Cardiac muscle cell (in vitro differentiated cells and primary cell): ENCODE results near the gene TMEM37. TPM values are rescaled to one million over a fixed set of nuclear protein-coding genes. Genes with fewer than 3 reads are reported as not detected.
A peak's percentile ranks its signal among the peaks of the same experiment; 100 is the strongest.

ENCODE experiments used
- DNase-seq, 2 donors: peaks; one replicate each; pipeline versions ENCODE4 v3.0.0 to v3.0.0-alpha.2; 2010 to 2017; ENCODE audit warnings: low read depth in 1 of 2, low spot score in 1 of 2
- H3K27ac ChIP-seq: fragments of 200-600 bp; sonication (generic); 2 replicates; pipeline ENCODE4 v1.5.1; 2016
- H3K27me3 ChIP-seq: fragments of 200-600 bp; sonication (generic); 2 replicates; pipeline ENCODE4 v1.6.0; 2016; ENCODE audit warnings: control low read depth
- H3K36me3 ChIP-seq: fragments of 200-600 bp; sonication (generic); 2 replicates; pipeline ENCODE4 v1.5.1; 2016; ENCODE audit warnings: control low read depth
- H3K4me1 ChIP-seq: fragments of 200-600 bp; sonication (generic); 2 replicates; pipeline ENCODE4 v1.8.1; 2017; ENCODE audit warnings: low read depth, mild to moderate bottlenecking, mixed run types
- H3K4me3 ChIP-seq: fragments of 200-600 bp; sonication (generic); 2 replicates; pipeline ENCODE4 v1.5.1; 2016; ENCODE audit warnings: mild to moderate bottlenecking
- H3K9me3 ChIP-seq: fragments of 200-600 bp; sonication (generic); 2 replicates; pipeline ENCODE4 v1.5.1; 2017; ENCODE audit warnings: low read depth, mild to moderate bottlenecking, control low read depth
- CTCF ChIP-seq: IDR thresholded peaks from 2 replicates; pipeline ENCODE4 v1.5.1; 2012; ENCODE audit warnings: low read depth, mild to moderate bottlenecking, low read length
- polyA plus RNA-seq: library from polyadenylated mRNA; unstranded; fragments of >200 nt; fragmentation: Nextera tagmentation; extraction: Ambion mirVana; gene quantifications from 2 replicates; pipeline ENCODE4 v1.2.1, GENCODE V29; 2016
- total RNA-seq: library from RNA; depleted of rRNA; stranded (reverse); fragments of >200 nt; gene quantifications from 2 replicates; pipeline ENCODE4 v1.2.3, GENCODE V29; 2016

Gene TMEM37
- total and polyA plus RNA-seq, 2 experiments from 2014 or later, result 2.1 to 4.3 TPM

- no peak for DNase-seq
- Histone ChIP-seq H3K36me3 (no peaks in the 10 kb centered on the region), H3K4me1 (peaks cover 16% of the 10 kb centered on the region), H3K9me3 (no peaks in the 10 kb centered on the region), H3K4me3 (no peak overlapping the region), H3K27me3 (no peaks in the 10 kb centered on the region), H3K27ac (no peak overlapping the region)
- TF ChIP-seq CTCF, result no peak
These were observed 7.2 kb upstream of the TMEM37 start for GRCh38 chr2:119424284-119425118.

- Histone ChIP-seq H3K4me3 (no peak overlapping the region), H3K36me3 (no peaks in the 10 kb centered on the region), H3K27me3 (no peaks in the 10 kb centered on the region), H3K4me1 (peaks cover 22% of the 10 kb centered on the region), H3K9me3 (no peaks in the 10 kb centered on the region), H3K27ac (no peak overlapping the region)
- DNase-seq, result no peak
- TF ChIP-seq CTCF, result no peak
These were observed 6.6 kb upstream of the TMEM37 start for GRCh38 chr2:119425119-119425405.

GRCh38 chr2:119425620-119426395 is 5.8 kb upstream of the TMEM37 start:
- Histone ChIP-seq H3K36me3 (no peaks in the 10 kb centered on the region), H3K27ac (no peak overlapping the region), H3K4me1 (peaks cover 25% of the 10 kb centered on the region), H3K27me3 (no peaks in the 10 kb centered on the region), H3K9me3 (no peaks in the 10 kb centered on the region), H3K4me3 (no peak overlapping the region)
- no peak for TF ChIP-seq CTCF
- DNase-seq, result peak in 1 of 2 donors; percentile 41

- H3K27me3 ChIP-seq, result no peaks in the 10 kb centered on the region
- H3K4me1 ChIP-seq, result peaks cover 25% of the 10 kb centered on the region
- H3K4me3 ChIP-seq, result no peak overlapping the region
- no peak for TF ChIP-seq CTCF
- no peaks in the 10 kb centered on the region for H3K36me3 ChIP-seq
- no peaks in the 10 kb centered on the region for H3K9me3 ChIP-seq
- H3K27ac ChIP-seq, result no peak overlapping the region
- no peak for DNase-seq
These were observed 5.3 kb upstream of the TMEM37 start for GRCh38 chr2:119426396-119426675.

GRCh38 chr2:119426801-119427395 is 4.8 kb upstream of the TMEM37 start:
- Histone ChIP-seq H3K9me3 (no peaks in the 10 kb centered on the region), H3K36me3 (no peaks in the 10 kb centered on the region), H3K4me3 (no peak overlapping the region), H3K27me3 (no peaks in the 10 kb centered on the region), H3K27ac (no peak overlapping the region), H3K4me1 (peaks cover 25% of the 10 kb centered on the region)
- no peak for TF ChIP-seq CTCF
- DNase-seq, result peak in 1 of 2 donors; percentile 69
